Measurements from ENCODE around the gene MAN2A1. TPM values are rescaled to one million over a fixed set of nuclear protein-coding genes. Genes with fewer than 3 reads are reported as not detected.
"Not testable (repeated sequence)": the region's sequence is repeated elsewhere in the genome, so short reads cannot be mapped to it uniquely, and the experiment has no call there.

Gene MAN2A1
- polyA plus RNA-seq, 3 donors: 8.3 to 15.9 (median 10.0) TPM

GRCh38 chr5:109739741-109740728 lies 50.3 kb downstream of the MAN2A1 start:
- H3K27ac ChIP-seq (ENCODE audit: low read depth, low read length): no peak overlapping the region

GRCh38 chr5:109740966-109741365 lies 51.2 kb downstream of the MAN2A1 start:
- 57 to 71% (median 61%) methylated on average over 1 of the region's 1 CpG for WGBS, 3 donors
- no peak overlapping the region for H3K27ac ChIP-seq (ENCODE audit: low read depth, low read length)

More at GRCh38 chr5:109739741-109740728, 50.3 kb downstream of the MAN2A1 start:
- 43 to 55% (median 48%) methylated on average over 4 of the region's 4 CpGs for WGBS, 3 donors

GRCh38 chr5:109741390-109741789 lies 51.7 kb downstream of the MAN2A1 start:
- no peak overlapping the region for H3K27ac ChIP-seq (ENCODE audit: low read depth, low read length)
- 76 to 86% (median 76%) methylated on average over 1 of the region's 1 CpG for WGBS, 3 donors

GRCh38 chr5:109743041-109743531 lies 53.4 kb downstream of the MAN2A1 start:
- no peak overlapping the region for H3K27ac ChIP-seq (ENCODE audit: low read depth, low read length)
- WGBS, 3 donors: 63 to 71% (median 68%) methylated on average over 5 of the region's 5 CpGs

GRCh38 chr5:109743770-109744212 lies 54.1 kb downstream of the MAN2A1 start:
- H3K27ac ChIP-seq (ENCODE audit: low read depth, low read length): no peak overlapping the region
- WGBS, 3 donors: 48 to 80% (median 54%) methylated on average over 3 of the region's 3 CpGs

- WGBS, 3 donors: 89 to 93% (median 92%) methylated on average over 2 of the region's 2 CpGs
- H3K27ac ChIP-seq (ENCODE audit: low read depth, low read length): no peak overlapping the region
Measured at GRCh38 chr5:109744261-109744660, 54.5 kb downstream of the MAN2A1 start.

- H3K27ac ChIP-seq (ENCODE audit: low read depth, low read length): no peak overlapping the region
Measured at GRCh38 chr5:109748546-109748945, 58.8 kb downstream of the MAN2A1 start.

- H3K27ac ChIP-seq (ENCODE audit: low read depth, low read length): no peak overlapping the region
Measured at GRCh38 chr5:109750463-109750862, 60.7 kb downstream of the MAN2A1 start.

GRCh38 chr5:109753279-109753678 lies 63.6 kb downstream of the MAN2A1 start:
- WGBS, 3 donors: 81 to 98% (median 96%) methylated on average over 3 of the region's 3 CpGs
- no peak overlapping the region for H3K27ac ChIP-seq (ENCODE audit: low read depth, low read length)

GRCh38 chr5:109754319-109754718 lies 64.6 kb downstream of the MAN2A1 start:
- no peak overlapping the region for H3K27ac ChIP-seq (ENCODE audit: low read depth, low read length)

GRCh38 chr5:109755761-109756160 lies 66.0 kb downstream of the MAN2A1 start:
- no peak overlapping the region for H3K27ac ChIP-seq (ENCODE audit: low read depth, low read length)
- WGBS, 3 donors: 47 to 50% (median 49%) methylated on average over 2 of the region's 2 CpGs

GRCh38 chr5:109756543-109757185 lies 66.9 kb downstream of the MAN2A1 start:
- no peak overlapping the region for H3K27ac ChIP-seq (ENCODE audit: low read depth, low read length)
- WGBS, 3 donors: 67 to 74% (median 67%) methylated on average over 6 of the region's 6 CpGs

- no peak overlapping the region for H3K27ac ChIP-seq (ENCODE audit: low read depth, low read length)
Measured at GRCh38 chr5:109757490-109757889, 67.8 kb downstream of the MAN2A1 start.

GRCh38 chr5:109759306-109759705 lies 69.6 kb downstream of the MAN2A1 start:
- H3K27ac ChIP-seq (ENCODE audit: low read depth, low read length): no peak overlapping the region

- WGBS, 3 donors: 98 to 99% (median 99%) methylated on average over 4 of the region's 4 CpGs
- not testable (repeated sequence) for H3K27ac ChIP-seq (ENCODE audit: low read depth, low read length)
Measured at GRCh38 chr5:109760130-109760529, 70.4 kb downstream of the MAN2A1 start.

GRCh38 chr5:109762821-109763220 lies 73.1 kb downstream of the MAN2A1 start:
- 66 to 96% (median 81%) methylated on average over 1 of the region's 1 CpG for WGBS, 3 donors
- no peak overlapping the region for H3K27ac ChIP-seq (ENCODE audit: low read depth, low read length)

- no peak overlapping the region for H3K27ac ChIP-seq (ENCODE audit: low read depth, low read length)
- WGBS, 3 donors: 47 to 91% (median 88%) methylated on average over 4 of the region's 4 CpGs
Measured at GRCh38 chr5:109767184-109767995, 77.7 kb downstream of the MAN2A1 start.

GRCh38 chr5:109767997-109768396 lies 78.3 kb downstream of the MAN2A1 start:
- 93 to 96% (median 93%) methylated on average over 4 of the region's 4 CpGs for WGBS, 3 donors
- H3K27ac ChIP-seq (ENCODE audit: low read depth, low read length): no peak overlapping the region

Data from adipose tissue (tissue), 3 donors.